Measurements from ENCODE around the gene HBA2. TPM values are rescaled to one million over a fixed set of nuclear protein-coding genes. Genes with fewer than 3 reads are reported as not detected.

HBA2 gene
- total and polyA plus RNA-seq, 2 experiments from 2014 or later, result 1.9 to 7.8 TPM

GRCh38 chr16:129075-129474, 43.6 kb upstream of the HBA2 start:
- TF ChIP-seq CREB1 (CRISPR knock-in tag; IDR thresholded peaks at IDR 0.05; ENCODE audit: low read depth), result no peak
- no peak for TF ChIP-seq STAT1 (IDR thresholded peaks at IDR 0.05; ENCODE audit: unreplicated experiment)
- TF ChIP-seq ZNF114 (CRISPR knock-in tag; IDR thresholded peaks at IDR 0.05), result no peak
- no peak for TF ChIP-seq CTCF (conservative IDR thresholded peaks at IDR 0.05; ENCODE audit: low read depth in 2 of 2)
- H3K4me3 ChIP-seq, result no peak overlapping the region
- H3F3A ChIP-seq (replicated peaks; ENCODE audit: low read depth), result 0 out of 2 replicates have a peak, but pooled peaks cover 7% of the 10 kb centered on the region
- no peak for ATAC-seq
- H3K36me3 ChIP-seq (ENCODE audit: insufficient read depth), result no peaks in the 10 kb centered on the region
- no peak overlapping the region for H3K27ac ChIP-seq (ENCODE audit: low read depth)
- DNase-seq (ENCODE audit: low spot score), result no peak
- H3K79me2 ChIP-seq (replicated peaks; ENCODE audit: insufficient read depth), result peaks cover 34% of the 10 kb centered on the region
- H3K27ac Mint-ChIP-seq, result no peak overlapping the region
- no peak overlapping the region for H3K4me3 Mint-ChIP-seq
- no peaks in the 10 kb centered on the region for H3K36me3 Mint-ChIP-seq (ENCODE audit: low read depth)
- H3K27me3 Mint-ChIP-seq (ENCODE audit: insufficient read depth, low read depth, poor library complexity), result peaks cover 7% of the 10 kb centered on the region
- no peaks in the 10 kb centered on the region for H3K9me3 Mint-ChIP-seq
- H4K20me1 ChIP-seq (replicated peaks; ENCODE audit: insufficient read depth), result peaks cover 7% of the 10 kb centered on the region; the same call in 1 of the 2 replicates
- no peak overlapping the region for H3K4me2 ChIP-seq
- no peak overlapping the region for H2AFZ ChIP-seq
- H3K4me1 Mint-ChIP-seq, result peaks cover 3% of the 10 kb centered on the region; the same call in 1 of the 3 replicates
- H3K4me1 ChIP-seq (ENCODE audit: insufficient read depth), result no peaks in the 10 kb centered on the region; the same call in 1 of the 2 replicates
- no peaks in the 10 kb centered on the region for H3K27me3 ChIP-seq (ENCODE audit: insufficient read depth)
- H3K9me2 ChIP-seq (ENCODE audit: insufficient read depth), result no peaks in the 10 kb centered on the region

DNA sequence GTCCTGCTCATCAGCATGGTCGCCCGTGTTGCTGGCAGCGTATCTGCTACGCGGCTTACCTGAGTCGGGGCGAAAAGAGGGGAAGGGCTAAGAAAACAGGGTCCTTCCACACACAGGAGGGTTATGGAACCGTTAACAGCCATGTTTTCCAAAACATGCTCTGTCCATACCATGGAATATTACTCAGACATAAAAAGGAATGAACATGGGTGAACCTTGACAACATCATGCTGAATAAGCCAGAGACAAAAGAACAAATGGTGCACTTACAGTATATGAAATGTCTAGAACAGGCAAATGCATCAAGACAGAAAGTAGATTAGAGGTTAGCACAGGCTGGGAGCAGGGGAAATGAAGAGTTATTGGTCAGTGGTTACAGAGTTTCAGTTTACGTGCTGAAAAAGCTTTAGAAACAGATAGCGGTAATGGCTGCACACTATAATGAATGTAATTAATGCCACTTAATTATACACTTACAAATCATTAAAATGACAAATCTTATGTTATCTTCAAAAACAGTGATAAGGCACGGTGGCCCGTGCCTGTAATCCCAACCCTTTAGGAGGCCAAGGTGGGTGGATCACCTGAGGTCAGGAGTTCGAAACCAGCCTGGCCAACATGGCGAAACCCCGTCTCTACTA, 42.0 kb upstream of the HBA2 start:
- Histone ChIP-seq H4K20me1 (replicated peaks; ENCODE audit: insufficient read depth) (peaks cover 7% of the 10 kb centered on the region; the same call in 1 of the 2 replicates), H3K27me3 (ENCODE audit: insufficient read depth) (no peaks in the 10 kb centered on the region), H3K4me2 (no peak overlapping the region), H3K4me3 (no peak overlapping the region), H3K9me2 (ENCODE audit: insufficient read depth) (no peaks in the 10 kb centered on the region), H2AFZ (no peak overlapping the region), H3F3A (replicated peaks; ENCODE audit: low read depth) (peaks cover 4% of the 10 kb centered on the region; the same call in 1 of the 2 replicates), H3K4me1 (ENCODE audit: insufficient read depth) (no peaks in the 10 kb centered on the region), H3K79me2 (replicated peaks; ENCODE audit: insufficient read depth) (peaks cover 46% of the 10 kb centered on the region), H3K36me3 (ENCODE audit: insufficient read depth) (no peaks in the 10 kb centered on the region), H3K27ac (ENCODE audit: low read depth) (no peak overlapping the region)
- H3K27ac Mint-ChIP-seq, result no peak overlapping the region
- ATAC-seq, result no peak
- no peaks in the 10 kb centered on the region for H3K36me3 Mint-ChIP-seq (ENCODE audit: low read depth)
- H3K9me3 Mint-ChIP-seq, result no peaks in the 10 kb centered on the region
- H3K4me3 Mint-ChIP-seq, result no peak overlapping the region
- H3K27me3 Mint-ChIP-seq (ENCODE audit: insufficient read depth, low read depth, poor library complexity), result peaks cover 5% of the 10 kb centered on the region
- TF ChIP-seq POLR2AphosphoS5 (IDR thresholded peaks at IDR 0.05; ENCODE audit: low read depth) (no peak), ETS1 (IDR thresholded peaks at IDR 0.05) (no peak), NANOG (IDR thresholded peaks at IDR 0.05; ENCODE audit: borderline replicate concordance) (no peak), EZH2 (IDR thresholded peaks at IDR 0.05; ENCODE audit: low read depth, unreplicated experiment) (no peak), CTCF (conservative IDR thresholded peaks at IDR 0.05; ENCODE audit: low read depth in 2 of 2) (no peak), STAT1 (IDR thresholded peaks at IDR 0.05; ENCODE audit: unreplicated experiment) (no peak), EZH2phosphoT487 (IDR thresholded peaks at IDR 0.05; ENCODE audit: unreplicated experiment) (no peak), JUNB (IDR thresholded peaks at IDR 0.05; ENCODE audit: unreplicated experiment) (no peak), ZNF114 (CRISPR knock-in tag; IDR thresholded peaks at IDR 0.05) (no peak), ZNF331 (CRISPR knock-in tag; IDR thresholded peaks at IDR 0.05; ENCODE audit: low read depth) (no peak)
- TF ChIP-seq, protein P1, sequence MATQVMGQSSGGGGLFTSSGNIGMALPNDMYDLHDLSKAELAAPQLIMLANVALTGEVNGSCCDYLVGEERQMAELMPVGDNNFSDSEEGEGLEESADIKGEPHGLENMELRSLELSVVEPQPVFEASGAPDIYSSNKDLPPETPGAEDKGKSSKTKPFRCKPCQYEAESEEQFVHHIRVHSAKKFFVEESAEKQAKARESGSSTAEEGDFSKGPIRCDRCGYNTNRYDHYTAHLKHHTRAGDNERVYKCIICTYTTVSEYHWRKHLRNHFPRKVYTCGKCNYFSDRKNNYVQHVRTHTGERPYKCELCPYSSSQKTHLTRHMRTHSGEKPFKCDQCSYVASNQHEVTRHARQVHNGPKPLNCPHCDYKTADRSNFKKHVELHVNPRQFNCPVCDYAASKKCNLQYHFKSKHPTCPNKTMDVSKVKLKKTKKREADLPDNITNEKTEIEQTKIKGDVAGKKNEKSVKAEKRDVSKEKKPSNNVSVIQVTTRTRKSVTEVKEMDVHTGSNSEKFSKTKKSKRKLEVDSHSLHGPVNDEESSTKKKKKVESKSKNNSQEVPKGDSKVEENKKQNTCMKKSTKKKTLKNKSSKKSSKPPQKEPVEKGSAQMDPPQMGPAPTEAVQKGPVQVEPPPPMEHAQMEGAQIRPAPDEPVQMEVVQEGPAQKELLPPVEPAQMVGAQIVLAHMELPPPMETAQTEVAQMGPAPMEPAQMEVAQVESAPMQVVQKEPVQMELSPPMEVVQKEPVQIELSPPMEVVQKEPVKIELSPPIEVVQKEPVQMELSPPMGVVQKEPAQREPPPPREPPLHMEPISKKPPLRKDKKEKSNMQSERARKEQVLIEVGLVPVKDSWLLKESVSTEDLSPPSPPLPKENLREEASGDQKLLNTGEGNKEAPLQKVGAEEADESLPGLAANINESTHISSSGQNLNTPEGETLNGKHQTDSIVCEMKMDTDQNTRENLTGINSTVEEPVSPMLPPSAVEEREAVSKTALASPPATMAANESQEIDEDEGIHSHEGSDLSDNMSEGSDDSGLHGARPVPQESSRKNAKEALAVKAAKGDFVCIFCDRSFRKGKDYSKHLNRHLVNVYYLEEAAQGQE (IDR thresholded peaks at IDR 0.05; ENCODE audit: unreplicated experiment), result no peak
- no peak for DNase-seq (ENCODE audit: low spot score)
- no peaks in the 10 kb centered on the region for H3K4me1 Mint-ChIP-seq
